Type B pancreatic cell (in vitro differentiated cells): ENCODE data around the gene CLEC18B. TPM values are rescaled to one million over a fixed set of nuclear protein-coding genes. Genes with fewer than 3 reads are reported as not detected.
"Not testable (repeated sequence)": the region's sequence is repeated elsewhere in the genome, so short reads cannot be mapped to it uniquely, and the experiment has no call there.

Source experiments
- DNase-seq: peaks from one replicate; pipeline ENCODE4 v3.0.0; 2021; ENCODE audit warnings: mixed read lengths; ENCODE audit not compliant: unreplicated experiment; ENCODE audit errors: extremely low spot score
- H3K27ac Mint-ChIP-seq: 2 replicates; pipeline ENCODE4 v1.8.0; 2021; ENCODE audit warnings: mild to moderate bottlenecking, mixed read lengths
- H3K27me3 Mint-ChIP-seq: 2 replicates; pipeline ENCODE4 v1.8.0; 2021; ENCODE audit warnings: mixed read lengths
- H3K36me3 Mint-ChIP-seq: 2 replicates; pipeline ENCODE4 v1.8.0; 2021; ENCODE audit warnings: mixed read lengths
- H3K4me1 Mint-ChIP-seq: one replicate; pipeline ENCODE4 v1.8.0; 2021; ENCODE audit warnings: mixed read lengths; ENCODE audit not compliant: unreplicated experiment
- H3K4me3 Mint-ChIP-seq: 2 replicates; pipeline ENCODE4 v1.8.0; 2021; ENCODE audit warnings: mild to moderate bottlenecking, mixed read lengths
- H3K9me3 Mint-ChIP-seq: 2 replicates; pipeline ENCODE4 v1.8.0; 2021; ENCODE audit warnings: mixed read lengths
- CTCF ChIP-seq: fragments of 200-600 bp; sonication (generic); conservative IDR thresholded peaks from 2 replicates; pipeline ENCODE4 v1.5.0; 2021; ENCODE audit warnings: antibody characterized with exemption, mild to moderate bottlenecking
- total RNA-seq: library from RNA; stranded (reverse); gene quantifications from 2 replicates; pipeline ENCODE4 v1.2.1, GENCODE V29; 2021; ENCODE audit warnings: low replicate concordance

The CLEC18B gene
- total RNA-seq, 1 donor from 2014 or later: 8.2 TPM

- Mint-ChIP-seq H3K9me3 (no peaks in the 10 kb centered on the region), H3K4me1 (no peaks in the 10 kb centered on the region), H3K36me3 (peaks cover 32% of the 10 kb centered on the region), H3K27ac (peak overlapping the region; percentile 58), H3K27me3 (no peaks in the 10 kb centered on the region), H3K4me3 (no peak overlapping the region)
- TF ChIP-seq CTCF: no peak
- DNase-seq: no peak
Observed at GRCh38 chr16:74449470-74449869, 28.2 kb upstream of the CLEC18B start.

- H3K36me3 Mint-ChIP-seq: peaks cover 32% of the 10 kb centered on the region
- no peaks in the 10 kb centered on the region for H3K27me3 Mint-ChIP-seq
- no peaks in the 10 kb centered on the region for H3K4me1 Mint-ChIP-seq
- peak overlapping the region; percentile 58 for H3K27ac Mint-ChIP-seq
- TF ChIP-seq CTCF: no peak
- no peaks in the 10 kb centered on the region for H3K9me3 Mint-ChIP-seq
- no peak for DNase-seq
- no peak overlapping the region for H3K4me3 Mint-ChIP-seq
Observed at GRCh38 chr16:74448990-74449389, 27.7 kb upstream of the CLEC18B start.

- Mint-ChIP-seq H3K27me3 (no peaks in the 10 kb centered on the region), H3K4me3 (no peak overlapping the region), H3K9me3 (no peaks in the 10 kb centered on the region), H3K36me3 (peaks cover 26% of the 10 kb centered on the region), H3K27ac (no peak overlapping the region), H3K4me1 (no peaks in the 10 kb centered on the region)
- TF ChIP-seq CTCF: no peak
- DNase-seq: no peak
Observed at GRCh38 chr16:74447578-74447977, 26.3 kb upstream of the CLEC18B start.

- Mint-ChIP-seq H3K4me3 (no peak overlapping the region), H3K36me3 (peaks cover 21% of the 10 kb centered on the region), H3K4me1 (no peaks in the 10 kb centered on the region), H3K27me3 (no peaks in the 10 kb centered on the region), H3K27ac (no peak overlapping the region), H3K9me3 (no peaks in the 10 kb centered on the region)
- no peak for DNase-seq
- TF ChIP-seq CTCF: no peak
Observed at GRCh38 chr16:74446866-74447265, 25.6 kb upstream of the CLEC18B start.

- not testable (repeated sequence) for H3K4me3 Mint-ChIP-seq, DNase-seq, H3K27ac Mint-ChIP-seq, H3K27me3 Mint-ChIP-seq, H3K4me1 Mint-ChIP-seq, H3K9me3 Mint-ChIP-seq
- H3K36me3 Mint-ChIP-seq: peaks cover 19% of the 10 kb centered on the region
Observed at GRCh38 chr16:74443624-74444346, 22.5 kb upstream of the CLEC18B start.

- H3K4me3 Mint-ChIP-seq: no peak overlapping the region
- TF ChIP-seq CTCF: no peak
- no peak overlapping the region for H3K27ac Mint-ChIP-seq
- H3K36me3 Mint-ChIP-seq: peaks cover 17% of the 10 kb centered on the region
- no peak for DNase-seq
- no peaks in the 10 kb centered on the region for H3K9me3 Mint-ChIP-seq
- H3K4me1 Mint-ChIP-seq: peaks cover 5% of the 10 kb centered on the region
- no peaks in the 10 kb centered on the region for H3K27me3 Mint-ChIP-seq
Observed at GRCh38 chr16:74439685-74440084, 18.4 kb upstream of the CLEC18B start.
